Measurements from ENCODE around the gene GCK. TPM values are rescaled to one million over a fixed set of nuclear protein-coding genes. Genes with fewer than 3 reads are reported as not detected.

Gene GCK
- total RNA-seq, 3 donors from 2014 or later: 0.48 to 1.6 TPM; not detected in 1

DNA sequence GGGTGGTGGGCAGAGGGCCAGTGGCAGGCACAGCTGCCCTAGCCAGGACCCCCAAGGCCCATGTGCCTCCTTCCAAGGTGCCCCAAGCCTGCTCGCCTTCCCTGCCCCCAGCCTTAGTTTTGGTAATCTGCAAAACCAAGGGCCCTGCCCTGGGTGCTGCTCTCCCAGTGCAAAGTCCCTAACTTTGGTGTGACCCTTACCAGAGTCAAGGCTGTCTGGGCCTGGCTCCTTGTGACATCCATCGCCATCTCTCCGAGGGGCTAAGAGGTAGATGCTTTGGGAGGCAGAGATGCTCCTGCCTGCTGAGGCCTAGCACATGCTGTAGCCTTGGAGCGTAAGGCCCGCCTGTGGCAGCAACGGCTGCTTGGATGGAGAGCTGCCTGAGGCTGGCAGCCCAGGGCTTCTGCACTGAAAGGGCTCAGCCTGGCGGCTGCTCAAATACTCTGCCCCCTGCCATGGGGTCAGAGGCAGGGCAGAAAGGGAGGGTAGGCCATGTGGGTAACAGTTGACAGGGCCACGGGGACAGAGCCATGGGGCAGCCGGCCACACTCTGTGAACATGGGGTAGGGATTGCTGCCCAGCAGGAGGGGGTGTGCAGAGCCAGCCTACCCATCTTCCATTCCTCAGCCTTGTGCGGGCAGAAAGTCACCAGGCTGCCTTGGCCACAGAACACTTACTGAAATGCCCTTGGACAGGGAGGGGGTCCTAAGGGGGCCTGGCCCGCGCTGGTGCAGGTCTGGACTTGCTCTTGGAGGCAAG, 30.2 kb downstream of the GCK start:
- intact Hi-C loops (cut with DNase I; ENCODE audit: low total_unique reads): no loop called here
- Histone ChIP-seq H3K27ac (no peak overlapping the region), H3K4me1 (no peaks in the 10 kb centered on the region), H3K9me3 (no peaks in the 10 kb centered on the region), H3K27me3 (no peaks in the 10 kb centered on the region), H3K4me3 (no peak overlapping the region), H3K36me3 (no peaks in the 10 kb centered on the region)
- peak in 1 of 2 donors; percentile 33 for DNase-seq (ENCODE audit: low spot score in 2 of 2)
- no peak for TF ChIP-seq POLR2AphosphoS5 (IDR thresholded peaks at IDR 0.05)
- TF ChIP-seq, protein P1, sequence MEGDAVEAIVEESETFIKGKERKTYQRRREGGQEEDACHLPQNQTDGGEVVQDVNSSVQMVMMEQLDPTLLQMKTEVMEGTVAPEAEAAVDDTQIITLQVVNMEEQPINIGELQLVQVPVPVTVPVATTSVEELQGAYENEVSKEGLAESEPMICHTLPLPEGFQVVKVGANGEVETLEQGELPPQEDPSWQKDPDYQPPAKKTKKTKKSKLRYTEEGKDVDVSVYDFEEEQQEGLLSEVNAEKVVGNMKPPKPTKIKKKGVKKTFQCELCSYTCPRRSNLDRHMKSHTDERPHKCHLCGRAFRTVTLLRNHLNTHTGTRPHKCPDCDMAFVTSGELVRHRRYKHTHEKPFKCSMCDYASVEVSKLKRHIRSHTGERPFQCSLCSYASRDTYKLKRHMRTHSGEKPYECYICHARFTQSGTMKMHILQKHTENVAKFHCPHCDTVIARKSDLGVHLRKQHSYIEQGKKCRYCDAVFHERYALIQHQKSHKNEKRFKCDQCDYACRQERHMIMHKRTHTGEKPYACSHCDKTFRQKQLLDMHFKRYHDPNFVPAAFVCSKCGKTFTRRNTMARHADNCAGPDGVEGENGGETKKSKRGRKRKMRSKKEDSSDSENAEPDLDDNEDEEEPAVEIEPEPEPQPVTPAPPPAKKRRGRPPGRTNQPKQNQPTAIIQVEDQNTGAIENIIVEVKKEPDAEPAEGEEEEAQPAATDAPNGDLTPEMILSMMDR (IDR thresholded peaks at IDR 0.05): no peak
- no peak for TF ChIP-seq POLR2A (IDR thresholded peaks at IDR 0.05)

DNA sequence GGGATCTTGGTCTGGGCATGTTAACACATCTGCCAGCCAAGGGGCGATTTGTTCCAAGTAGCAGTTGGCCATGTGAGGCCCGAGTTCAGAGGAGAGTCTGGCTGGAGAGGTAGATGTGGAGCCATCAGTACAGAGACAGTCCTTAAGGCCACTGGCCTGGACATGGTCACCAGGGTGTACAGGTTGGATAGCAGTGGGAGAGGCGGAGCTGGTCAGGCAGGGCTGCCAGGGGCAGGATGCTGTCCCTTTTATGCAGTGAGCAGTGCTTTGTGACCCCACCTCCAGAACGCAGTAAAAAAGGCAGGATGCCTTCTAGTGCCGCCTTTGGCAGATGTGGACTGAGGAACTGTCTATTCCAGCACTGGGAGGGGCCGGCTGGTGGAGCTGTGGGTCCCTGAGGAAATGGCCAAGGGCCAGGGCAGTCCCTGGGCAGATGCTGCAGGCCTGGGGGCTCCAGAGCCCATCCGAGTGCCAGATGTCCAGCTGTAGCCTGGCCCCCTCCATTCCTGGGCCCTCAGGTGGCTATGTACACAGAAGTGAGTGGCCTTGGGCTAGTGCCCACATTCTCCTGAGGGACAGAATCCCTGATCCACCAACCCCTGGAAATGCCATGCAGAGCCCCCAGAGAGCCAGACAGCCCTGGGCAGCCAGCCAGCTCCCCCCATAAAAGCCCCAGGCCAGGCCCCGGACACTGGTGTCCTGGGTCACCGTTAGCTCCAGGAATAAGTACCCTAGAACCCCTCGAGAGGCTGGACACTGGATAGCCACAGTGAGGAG, 31.0 kb downstream of the GCK start:
- Histone ChIP-seq H3K27me3 (no peaks in the 10 kb centered on the region), H3K4me3 (no peak overlapping the region), H3K27ac (no peak overlapping the region), H3K36me3 (no peaks in the 10 kb centered on the region), H3K4me1 (no peaks in the 10 kb centered on the region), H3K9me3 (no peaks in the 10 kb centered on the region)
- intact Hi-C loops (cut with DNase I; ENCODE audit: low total_unique reads): no loop called here
- DNase-seq (ENCODE audit: low spot score in 2 of 2): peak in 1 of 2 donors; percentile 34
- TF ChIP-seq, protein P1 (IDR thresholded peaks at IDR 0.05): no peak
- no peak for TF ChIP-seq POLR2AphosphoS5 (IDR thresholded peaks at IDR 0.05)
- TF ChIP-seq POLR2A (IDR thresholded peaks at IDR 0.05): no peak

DNA sequence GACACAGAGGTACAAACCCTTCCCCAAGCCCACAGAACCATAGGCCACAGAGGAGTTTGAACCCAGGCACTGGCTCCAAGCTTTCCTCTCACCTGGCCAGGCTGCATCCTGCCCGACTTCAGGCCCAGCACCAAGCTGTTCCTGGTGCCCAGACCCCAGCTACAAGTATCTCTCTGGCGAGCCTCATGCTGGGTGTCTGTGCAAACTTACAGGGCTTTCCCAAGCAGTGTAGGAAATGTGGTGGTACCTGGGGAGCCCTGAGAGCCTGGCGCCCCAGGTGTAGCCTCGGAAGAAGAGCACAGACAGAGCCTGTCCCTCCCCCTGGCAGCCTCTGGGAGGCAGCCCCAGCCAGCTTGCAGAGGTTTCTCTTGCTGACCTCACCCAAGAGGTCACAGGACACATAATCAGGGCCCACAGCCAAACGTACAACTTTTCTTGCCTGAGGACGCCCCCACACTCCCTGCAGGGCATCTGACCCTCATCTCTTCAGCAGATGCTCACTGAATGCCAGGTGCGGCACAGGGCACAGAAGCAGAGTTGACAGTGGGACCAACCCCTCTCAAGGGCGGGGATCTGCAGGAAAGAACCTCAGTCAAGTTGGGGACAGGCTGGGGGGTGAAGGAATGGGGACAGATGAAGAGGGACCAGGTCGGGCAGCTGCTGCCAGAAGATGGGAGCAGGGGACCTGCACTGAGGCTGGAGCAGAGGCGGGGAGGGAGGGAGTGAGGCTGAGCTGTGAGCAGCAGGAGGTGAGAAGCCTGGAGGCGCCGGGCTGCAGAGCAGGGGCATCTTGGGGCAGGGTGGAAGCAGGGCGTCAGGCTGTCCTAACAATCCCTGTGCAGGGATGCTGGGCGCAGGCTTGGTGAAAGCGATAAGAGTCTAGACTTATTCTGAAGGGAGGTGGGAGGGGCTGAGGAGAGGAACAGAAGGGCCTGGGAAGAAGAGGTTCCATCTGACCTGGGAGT, 31.8 kb downstream of the GCK start:
- intact Hi-C loops (cut with DNase I; ENCODE audit: low total_unique reads): no loop called here
- no peak for DNase-seq (ENCODE audit: low spot score in 2 of 2)
- Histone ChIP-seq H3K9me3 (no peaks in the 10 kb centered on the region), H3K4me1 (no peaks in the 10 kb centered on the region), H3K36me3 (no peaks in the 10 kb centered on the region), H3K27me3 (no peaks in the 10 kb centered on the region), H3K27ac (no peak overlapping the region), H3K4me3 (no peak overlapping the region)
- TF ChIP-seq POLR2A (IDR thresholded peaks at IDR 0.05): no peak
- TF ChIP-seq, protein P1 (IDR thresholded peaks at IDR 0.05): no peak
- no peak for TF ChIP-seq POLR2AphosphoS5 (IDR thresholded peaks at IDR 0.05)

DNA sequence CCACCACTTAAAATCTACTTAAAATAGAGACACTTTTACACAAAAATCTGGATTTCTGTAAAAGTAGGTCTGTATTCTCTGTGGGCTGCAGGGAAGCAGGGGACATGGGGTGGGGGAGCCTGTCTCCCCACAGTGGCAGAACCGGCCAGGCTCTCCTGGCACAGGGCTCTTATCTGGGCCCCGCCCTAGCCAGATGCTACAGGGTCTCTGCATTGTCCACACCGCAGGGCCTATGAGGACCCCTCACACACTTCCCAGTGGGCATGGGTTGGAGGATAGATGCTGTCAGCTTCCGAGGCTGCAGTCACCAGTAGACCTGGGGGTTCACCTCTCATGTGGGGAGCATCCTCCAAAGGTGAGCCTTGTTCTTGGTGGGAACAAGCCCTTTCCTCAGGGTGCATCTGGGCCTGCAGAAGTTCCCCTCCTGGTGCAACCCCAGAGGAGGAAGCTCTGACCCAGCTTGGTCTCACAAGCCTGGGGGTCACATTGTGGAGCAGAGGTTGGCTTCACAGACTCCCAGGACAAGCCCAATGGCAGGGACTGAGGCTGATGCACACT, 32.7 kb downstream of the GCK start:
- H3K4me1 ChIP-seq: no peaks in the 10 kb centered on the region
- TF ChIP-seq POLR2A (IDR thresholded peaks at IDR 0.05) (no peak), POLR2AphosphoS5 (IDR thresholded peaks at IDR 0.05) (no peak)
- TF ChIP-seq, protein P1 (IDR thresholded peaks at IDR 0.05): no peak
- H3K4me3 ChIP-seq: no peak overlapping the region
- H3K9me3 ChIP-seq: no peaks in the 10 kb centered on the region
- no peak overlapping the region for H3K27ac ChIP-seq
- DNase-seq (ENCODE audit: low spot score in 2 of 2): no peak
- no peaks in the 10 kb centered on the region for H3K27me3 ChIP-seq
- intact Hi-C loops (cut with DNase I; ENCODE audit: low total_unique reads): no loop called here
- no peaks in the 10 kb centered on the region for H3K36me3 ChIP-seq

Measured in breast epithelium (tissue), 4 donors.